PC-3 (cell line): ENCODE results near the gene DLG2. TPM values are rescaled to one million over a fixed set of nuclear protein-coding genes. Genes with fewer than 3 reads are reported as not detected.

Source experiments
- ATAC-seq: fragments of 200-7000 bp; cut with Tn5 transposase; 2 replicates; pipeline ENCODE4 v1.9.1; 2020; ENCODE audit warnings: mild to moderate bottlenecking, moderate library complexity
- BruUV-seq: library from RNA; stranded (reverse); fragments of 400-500 nt; replicated peaks from 2 replicates; lab custom pipeline; 2021; lab: Mats Ljungman, UMichigan
- CTCF ChIA-PET: fragments of 300-600 bp; sonication (Branson Sonifier 250); formaldehyde crosslinking; loops from one replicate; lab custom pipeline; 2022; ENCODE audit warnings: antibody characterized with exemption; lab: Charles Lee
- POLR2A ChIA-PET: fragments of 300-600 bp; sonication (Branson Sonifier 250); formaldehyde crosslinking; loops from one replicate; lab custom pipeline; 2022; ENCODE audit warnings: antibody characterized with exemption; ENCODE audit not compliant: unreplicated experiment; lab: Charles Lee
- DNase-seq: peaks from one replicate; pipeline ENCODE4 v3.0.0-alpha.2; 2015
- H2AFZ ChIP-seq: fragments of 300-600 bp; sonication (generic); 2 replicates; pipeline ENCODE4 v1.6.0; 2016; ENCODE audit warnings: antibody characterized with exemption, low read length
- H3F3A ChIP-seq: fragments of 300-600 bp; sonication (generic); one replicate; pipeline ENCODE4 v1.6.0; 2017; ENCODE audit warnings: antibody characterized with exemption, low read length, control low read depth, mild to moderate bottlenecking; ENCODE audit not compliant: unreplicated experiment
- H3K27ac ChIP-seq: fragments of 300-600 bp; sonication (generic); 2 replicates; pipeline ENCODE4 v1.5.1; 2016; ENCODE audit warnings: mild to moderate bottlenecking, low read length
- H3K27me3 ChIP-seq: fragments of 300-600 bp; sonication (generic); 2 replicates; pipeline ENCODE4 v1.6.1; 2016; ENCODE audit warnings: low read length, mixed read lengths
- H3K36me3 ChIP-seq: fragments of 300-600 bp; sonication (generic); 2 replicates; pipeline ENCODE4 v1.6.1; 2016; ENCODE audit warnings: low read depth, mixed run types, low read length, mixed read lengths
- H3K4me1 ChIP-seq: fragments of 300-600 bp; sonication (generic); 2 replicates; pipeline ENCODE4 v1.5.1; 2016; ENCODE audit warnings: low read length; ENCODE audit not compliant: insufficient read depth
- H3K4me2 ChIP-seq: fragments of 300-600 bp; sonication (generic); 2 replicates; pipeline ENCODE4 v1.6.0; 2016; ENCODE audit warnings: low read length
- H3K4me3 ChIP-seq: fragments of 300-600 bp; sonication (generic); 2 replicates; pipeline ENCODE4 v1.5.1; 2016; ENCODE audit warnings: mild to moderate bottlenecking, low read length, mixed read lengths
- H3K79me2 ChIP-seq: fragments of 300-600 bp; sonication (generic); 2 replicates; pipeline ENCODE4 v1.6.1; 2017; ENCODE audit warnings: low read length, mixed read lengths
- H3K9ac ChIP-seq: fragments of 300-600 bp; sonication (generic); 2 replicates; pipeline ENCODE4 v1.6.0; 2016; ENCODE audit warnings: mild to moderate bottlenecking, low read length
- H3K9me2 ChIP-seq: fragments of 300-600 bp; sonication (generic); replicated peaks from 2 replicates; pipeline ENCODE4 v1.6.1; 2016; ENCODE audit warnings: mixed run types, low read length, mixed read lengths
- H3K9me3 ChIP-seq: fragments of 300-600 bp; sonication (generic); 2 replicates; pipeline ENCODE4 v1.6.1; 2016; ENCODE audit warnings: low read length, mixed read lengths
- H4K20me1 ChIP-seq: fragments of 300-600 bp; sonication (generic); 2 replicates; pipeline ENCODE4 v1.6.1; 2016; ENCODE audit warnings: low read length, mixed read lengths
- EZH2 ChIP-seq: fragments of 300-600 bp; sonication (generic); IDR thresholded peaks from one replicate; pipeline ENCODE4 v1.6.1; 2017; ENCODE audit warnings: antibody characterized with exemption, mild to moderate bottlenecking, low read length; ENCODE audit not compliant: unreplicated experiment
- EZH2phosphoT487 ChIP-seq: fragments of 300-600 bp; sonication (generic); IDR thresholded peaks from 2 replicates; pipeline ENCODE4 v1.6.1; 2018; ENCODE audit warnings: mild to moderate bottlenecking, antibody characterized with exemption, low read length, borderline replicate concordance
- intact Hi-C: fragments of 100-400 bp; cut with micrococcal nuclease; formaldehyde crosslinking; loops from 2 replicates; pipeline ENCODE4 v1.9.0; 2023
- total RNA-seq: library from RNA; depleted of rRNA; stranded (reverse); fragments of >200 nt; gene quantifications from 2 replicates; pipeline ENCODE4 v1.2.3, GENCODE V29; 2014
- TF ChIP-seq, protein P1 (sequence below): fragments of 300-600 bp; sonication (generic); conservative IDR thresholded peaks from 2 replicates; pipeline ENCODE4 v1.5.1; 2017; ENCODE audit warnings: antibody characterized with exemption, low read depth, mild to moderate bottlenecking, low read length

Gene DLG2
- total RNA-seq, 1 experiment from 2014 or later = 0.58 TPM

DNA sequence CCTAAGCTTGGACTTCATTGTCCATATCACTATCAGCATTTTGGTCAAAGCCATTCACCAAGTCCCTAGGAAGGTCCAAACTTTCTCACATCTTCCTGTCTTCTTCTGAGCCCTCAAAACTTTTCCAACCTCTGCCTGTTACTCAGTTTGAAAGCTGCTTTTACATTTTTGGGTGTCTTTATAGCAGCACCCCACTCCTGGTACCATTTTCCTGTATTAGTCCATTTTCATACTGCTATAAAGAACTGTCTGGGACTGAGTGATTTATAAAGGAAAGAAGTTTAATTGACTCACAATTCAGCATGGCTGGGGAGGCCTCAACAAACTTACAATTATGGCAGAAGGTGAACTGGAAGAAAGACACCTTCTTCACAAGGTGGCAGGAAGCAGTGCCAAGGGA is 1624.0 kb downstream of the DLG2 start:
- Histone ChIP-seq H2AFZ (no peak overlapping the region), H3K27ac (no peak overlapping the region), H3K4me1 (no peaks in the 10 kb centered on the region), H3K79me2 (no peaks in the 10 kb centered on the region), H3K36me3 (no peaks in the 10 kb centered on the region), H3K9me3 (peaks cover 37% of the 10 kb centered on the region), H3K9ac (no peak overlapping the region), H3K27me3 (no peaks in the 10 kb centered on the region), H3K4me2 (no peak overlapping the region), H3K9me2 (no peaks in the 10 kb centered on the region), H3K4me3 (no peak overlapping the region), H3F3A (no peaks in the 10 kb centered on the region), H4K20me1 (no peaks in the 10 kb centered on the region)
- TF ChIP-seq EZH2 (no peak), EZH2phosphoT487 (no peak)
- TF ChIP-seq, protein P1, sequence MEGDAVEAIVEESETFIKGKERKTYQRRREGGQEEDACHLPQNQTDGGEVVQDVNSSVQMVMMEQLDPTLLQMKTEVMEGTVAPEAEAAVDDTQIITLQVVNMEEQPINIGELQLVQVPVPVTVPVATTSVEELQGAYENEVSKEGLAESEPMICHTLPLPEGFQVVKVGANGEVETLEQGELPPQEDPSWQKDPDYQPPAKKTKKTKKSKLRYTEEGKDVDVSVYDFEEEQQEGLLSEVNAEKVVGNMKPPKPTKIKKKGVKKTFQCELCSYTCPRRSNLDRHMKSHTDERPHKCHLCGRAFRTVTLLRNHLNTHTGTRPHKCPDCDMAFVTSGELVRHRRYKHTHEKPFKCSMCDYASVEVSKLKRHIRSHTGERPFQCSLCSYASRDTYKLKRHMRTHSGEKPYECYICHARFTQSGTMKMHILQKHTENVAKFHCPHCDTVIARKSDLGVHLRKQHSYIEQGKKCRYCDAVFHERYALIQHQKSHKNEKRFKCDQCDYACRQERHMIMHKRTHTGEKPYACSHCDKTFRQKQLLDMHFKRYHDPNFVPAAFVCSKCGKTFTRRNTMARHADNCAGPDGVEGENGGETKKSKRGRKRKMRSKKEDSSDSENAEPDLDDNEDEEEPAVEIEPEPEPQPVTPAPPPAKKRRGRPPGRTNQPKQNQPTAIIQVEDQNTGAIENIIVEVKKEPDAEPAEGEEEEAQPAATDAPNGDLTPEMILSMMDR = no peak
- DNase-seq = no peak
- CTCF ChIA-PET = no interaction called here
- no TSS peak for BruUV-seq
- ATAC-seq = no peak
- intact Hi-C loops = no loop called here
- POLR2A ChIA-PET = no interaction called here

DNA sequence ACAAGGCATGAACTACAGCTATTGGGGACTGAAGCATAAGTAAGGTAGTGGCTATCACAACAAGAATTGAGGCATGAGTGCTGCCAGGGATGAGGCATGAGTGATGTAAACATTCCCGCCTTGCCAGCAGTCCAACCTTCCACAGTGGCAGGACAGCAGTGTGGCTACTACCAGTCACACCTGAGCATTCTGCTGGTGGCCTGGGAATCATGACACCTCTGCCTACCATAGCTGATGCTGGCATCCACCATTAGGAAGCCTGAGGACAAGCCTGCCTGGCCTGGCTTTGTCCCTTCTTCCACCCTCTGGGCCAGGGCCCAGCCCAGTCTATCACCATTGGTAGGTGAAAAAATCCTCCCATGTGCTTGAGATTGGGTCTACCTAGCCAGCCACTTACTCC is 1628.2 kb downstream of the DLG2 start:
- H3K4me3 ChIP-seq = no peak overlapping the region

DNA sequence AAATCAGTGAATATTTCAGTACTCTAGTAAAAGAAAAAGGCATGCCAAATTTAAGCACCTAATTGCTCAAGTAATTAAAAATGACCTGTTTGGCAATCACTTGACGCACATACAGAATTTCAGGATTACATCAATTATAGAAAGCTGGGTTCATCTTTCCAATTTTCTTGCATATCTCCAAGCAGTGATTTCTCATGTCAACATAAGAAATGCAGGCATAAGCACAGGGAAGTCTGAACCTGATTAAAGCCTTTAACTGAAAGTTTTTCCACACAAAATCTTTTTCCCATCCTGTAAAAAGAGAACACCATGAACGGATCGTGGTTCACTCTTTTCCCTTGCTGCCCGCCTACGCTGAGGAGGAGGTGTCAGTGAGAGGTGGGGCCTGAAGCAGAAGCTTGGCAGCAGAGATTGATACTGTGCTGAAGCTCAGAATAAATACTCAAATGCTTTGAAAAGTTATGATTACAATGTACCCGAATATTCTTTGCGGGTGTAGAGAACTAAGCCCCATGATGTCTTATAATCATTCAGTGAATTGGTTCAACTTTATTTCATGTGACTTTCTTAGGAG is 1636.9 kb downstream of the DLG2 start:
- Histone ChIP-seq H3K4me3 (no peak overlapping the region), H2AFZ (no peak overlapping the region), H3F3A (no peaks in the 10 kb centered on the region), H3K4me1 (no peaks in the 10 kb centered on the region), H3K27ac (no peak overlapping the region), H3K4me2 (no peak overlapping the region), H3K27me3 (no peaks in the 10 kb centered on the region), H3K9ac (no peak overlapping the region), H3K9me3 (0 out of 2 replicates have a peak, but pooled peaks cover 4% of the 10 kb centered on the region), H3K9me2 (no peaks in the 10 kb centered on the region), H4K20me1 (no peaks in the 10 kb centered on the region), H3K36me3 (no peaks in the 10 kb centered on the region), H3K79me2 (no peaks in the 10 kb centered on the region)
- POLR2A ChIA-PET = no interaction called here
- DNase-seq = no peak
- CTCF ChIA-PET = no interaction called here
- no TSS peak for BruUV-seq
- no peak for ATAC-seq
- intact Hi-C loops = no loop called here
- TF ChIP-seq, protein P1 = no peak
- TF ChIP-seq EZH2 (no peak), EZH2phosphoT487 (no peak)

More for the DNA sequence above, 1628.2 kb downstream of the DLG2 start:
- Histone ChIP-seq H3K27me3 (no peaks in the 10 kb centered on the region), H3K9ac (no peak overlapping the region), H4K20me1 (no peaks in the 10 kb centered on the region), H3K4me2 (no peak overlapping the region), H3F3A (no peaks in the 10 kb centered on the region), H3K4me1 (no peaks in the 10 kb centered on the region), H2AFZ (no peak overlapping the region), H3K36me3 (no peaks in the 10 kb centered on the region), H3K27ac (no peak overlapping the region), H3K9me3 (peaks cover 35% of the 10 kb centered on the region), H3K79me2 (no peaks in the 10 kb centered on the region), H3K9me2 (no peaks in the 10 kb centered on the region)
- DNase-seq (no peak), ATAC-seq (no peak)
- POLR2A ChIA-PET = no interaction called here
- intact Hi-C loops = no loop called here
- CTCF ChIA-PET = no interaction called here
- BruUV-seq = no TSS peak
- TF ChIP-seq, protein P1 = no peak
- TF ChIP-seq EZH2 (no peak), EZH2phosphoT487 (no peak)
